ENCODE measurements around the gene BHLHE40. TPM values are rescaled to one million over a fixed set of nuclear protein-coding genes. Genes with fewer than 3 reads are reported as not detected.
A peak's percentile ranks its signal among the peaks of the same experiment; 100 is the strongest.

Gene BHLHE40
- total RNA-seq, 4 donors from 2014 or later, result 13.1 to 28.5 (median 20.2) TPM

GRCh38 chr3:4992118-4992517, 12.9 kb downstream of the BHLHE40 start:
- no peak for DNase-seq
- TF ChIP-seq CTCF (IDR thresholded peaks at IDR 0.05) (no peak), POLR2A (IDR thresholded peaks at IDR 0.05) (no peak)
- 90 to 94% methylated on average over 6 of the region's 6 CpGs for WGBS, 2 donors
- intact Hi-C loops (cut with DNase I), result no loop called here
- peaks cover 13 to 28% of the 10 kb centered on the region in 2 donors for H3K4me1 ChIP-seq
- H3K27ac ChIP-seq, result no peak overlapping the region
- H3K9me3 ChIP-seq, result no peaks in the 10 kb centered on the region
- no peak overlapping the region for H3K4me3 ChIP-seq (replicated peaks in 1 of 3)
- H3K27me3 ChIP-seq, result no peaks in the 10 kb centered on the region
- H3K36me3 ChIP-seq, result no peaks in the 10 kb centered on the region

- H3K9me3 ChIP-seq, result no peaks in the 10 kb centered on the region
- no peaks in the 10 kb centered on the region for H3K27me3 ChIP-seq
- no peak for DNase-seq
- H3K4me3 ChIP-seq (replicated peaks in 1 of 3), result no peak overlapping the region
- no peaks in the 10 kb centered on the region for H3K36me3 ChIP-seq
- intact Hi-C loops (cut with DNase I), result no loop called here
- 91 to 93% methylated on average over 4 of the region's 4 CpGs for WGBS, 2 donors
- H3K4me1 ChIP-seq, result peaks cover 9 to 24% of the 10 kb centered on the region in 2 donors
- H3K27ac ChIP-seq, result peak overlapping the region in 1 of 3 donors; percentile 28
- TF ChIP-seq POLR2A (IDR thresholded peaks at IDR 0.05), result no peak
- no peak for TF ChIP-seq CTCF (IDR thresholded peaks at IDR 0.05)
Observed at GRCh38 chr3:4993276-4994143, 14.3 kb downstream of the BHLHE40 start.

- Histone ChIP-seq H3K9me3 (no peaks in the 10 kb centered on the region), H3K4me3 (replicated peaks in 1 of 3) (no peak overlapping the region), H3K27me3 (no peaks in the 10 kb centered on the region), H3K36me3 (no peaks in the 10 kb centered on the region), H3K4me1 (peaks cover 9 to 18% of the 10 kb centered on the region in 2 donors), H3K27ac (peak overlapping the region; percentile 80 to 85 (median 82))
- intact Hi-C loops (cut with DNase I), result no loop called here
- TF ChIP-seq POLR2A (IDR thresholded peaks at IDR 0.05) (no peak), CTCF (IDR thresholded peaks at IDR 0.05) (no peak)
- no peak for DNase-seq
Observed at GRCh38 chr3:4994144-4994730, 15.0 kb downstream of the BHLHE40 start.

GRCh38 chr3:4994823-4995499, 15.7 kb downstream of the BHLHE40 start:
- DNase-seq, result peak; percentile 92 to 95
- WGBS, 2 donors, result 49 to 61% methylated on average over 10 to 11 of the region's 11 CpGs
- peaks cover 9 to 14% of the 10 kb centered on the region in 2 donors for H3K4me1 ChIP-seq
- peak overlapping the region; percentile 80 to 85 (median 82) for H3K27ac ChIP-seq
- H3K27me3 ChIP-seq, result no peaks in the 10 kb centered on the region
- H3K4me3 ChIP-seq (replicated peaks in 1 of 3), result no peak overlapping the region
- TF ChIP-seq POLR2A (IDR thresholded peaks at IDR 0.05) (peak in 1 of 2 donors; percentile 38), CTCF (IDR thresholded peaks at IDR 0.05) (no peak)
- no peaks in the 10 kb centered on the region for H3K36me3 ChIP-seq
- intact Hi-C loops (cut with DNase I), result no loop called here
- H3K9me3 ChIP-seq, result no peaks in the 10 kb centered on the region
